GM18526 (cell line): ENCODE measurements around the gene BMP8B.
"Not testable (repeated sequence)": the region's sequence is repeated elsewhere in the genome, so short reads cannot be mapped to it uniquely, and the experiment has no call there.

Experiments
- POLR2A ChIP-seq: IDR thresholded peaks from 3 replicates; pipeline ENCODE4 v1.6.1; 2011; ENCODE audit not compliant: insufficient read length; ENCODE audit errors: extremely low read depth

The BMP8B gene

GRCh38 chr1:39787468-39787867, 1.2 kb downstream of the BMP8B start:
- TF ChIP-seq POLR2A: no peak

- TF ChIP-seq POLR2A: no peak
These were observed 6.6 kb downstream of the BMP8B start for GRCh38 chr1:39782103-39782502.

- TF ChIP-seq POLR2A: no peak
These were observed 7.3 kb downstream of the BMP8B start for GRCh38 chr1:39781349-39781715.

DNA sequence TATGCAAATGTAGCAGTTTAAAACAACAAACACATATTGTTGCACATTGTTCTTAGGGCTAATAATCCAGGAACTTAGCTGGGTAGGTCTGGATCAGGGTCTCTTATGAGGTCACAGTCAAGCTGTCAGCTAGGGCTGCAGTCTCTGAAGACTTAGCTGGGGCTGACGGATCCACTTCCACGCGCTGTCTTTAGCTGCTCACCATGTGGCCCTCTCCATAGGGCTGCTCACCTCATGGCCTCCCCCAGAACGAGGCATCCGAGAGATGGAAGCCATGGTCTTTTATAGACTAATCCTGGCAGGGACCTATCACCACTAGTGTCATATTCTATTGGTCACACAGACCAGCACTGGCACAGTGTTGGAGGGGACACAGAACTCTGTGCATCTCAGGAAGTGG, 8.8 kb downstream of the BMP8B start:
- TF ChIP-seq POLR2A: no peak

GRCh38 chr1:39779137-39779536, 9.5 kb downstream of the BMP8B start:
- TF ChIP-seq POLR2A: no peak

DNA sequence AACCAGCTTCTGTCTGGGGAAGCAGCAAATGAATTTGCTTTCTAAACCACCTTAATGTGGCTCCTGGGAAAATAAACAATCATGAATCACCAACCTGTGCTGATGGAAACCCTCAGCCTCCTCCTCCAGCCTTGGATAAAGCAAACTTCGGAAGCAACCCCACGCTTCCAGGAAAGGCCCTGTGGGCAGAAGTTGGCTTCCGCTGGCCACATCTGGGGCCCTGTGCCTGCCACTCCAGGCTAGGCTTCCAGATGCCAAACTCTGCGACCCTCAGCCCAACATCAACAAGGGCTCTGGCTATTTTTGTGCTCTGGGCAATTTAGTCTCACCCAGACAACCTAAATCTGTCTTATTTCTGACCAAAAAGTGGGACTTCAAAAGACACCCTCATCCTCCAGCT, 11.4 kb downstream of the BMP8B start:
- no peak for TF ChIP-seq POLR2A

GRCh38 chr1:39776886-39777285, 11.8 kb downstream of the BMP8B start:
- no peak for TF ChIP-seq POLR2A

DNA sequence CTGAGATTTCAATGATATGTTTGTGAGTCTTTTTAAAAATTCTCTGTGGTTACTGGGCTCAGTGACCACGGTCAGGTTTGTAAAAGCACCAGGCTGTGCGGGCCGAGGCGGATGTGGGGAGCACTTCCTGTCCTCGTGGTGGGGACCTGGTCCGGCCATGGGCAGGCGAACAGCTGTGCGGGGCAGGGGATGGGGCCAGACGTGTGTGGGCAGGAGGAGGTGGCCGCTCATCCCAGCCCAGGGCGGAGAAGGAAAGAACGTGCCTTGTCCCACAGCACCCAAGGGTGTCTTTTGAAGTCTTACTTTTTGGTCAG, 12.3 kb downstream of the BMP8B start:
- TF ChIP-seq POLR2A: no peak

- not testable (repeated sequence) for TF ChIP-seq POLR2A
These were observed 17.6 kb downstream of the BMP8B start, which contains the start of gene OXCT2 for GRCh38 chr1:39771022-39771532. OXCT2 (minus strand) TSS chr1:39771348; CDS start chr1:39771255, 93 bp downstream.

DNA sequence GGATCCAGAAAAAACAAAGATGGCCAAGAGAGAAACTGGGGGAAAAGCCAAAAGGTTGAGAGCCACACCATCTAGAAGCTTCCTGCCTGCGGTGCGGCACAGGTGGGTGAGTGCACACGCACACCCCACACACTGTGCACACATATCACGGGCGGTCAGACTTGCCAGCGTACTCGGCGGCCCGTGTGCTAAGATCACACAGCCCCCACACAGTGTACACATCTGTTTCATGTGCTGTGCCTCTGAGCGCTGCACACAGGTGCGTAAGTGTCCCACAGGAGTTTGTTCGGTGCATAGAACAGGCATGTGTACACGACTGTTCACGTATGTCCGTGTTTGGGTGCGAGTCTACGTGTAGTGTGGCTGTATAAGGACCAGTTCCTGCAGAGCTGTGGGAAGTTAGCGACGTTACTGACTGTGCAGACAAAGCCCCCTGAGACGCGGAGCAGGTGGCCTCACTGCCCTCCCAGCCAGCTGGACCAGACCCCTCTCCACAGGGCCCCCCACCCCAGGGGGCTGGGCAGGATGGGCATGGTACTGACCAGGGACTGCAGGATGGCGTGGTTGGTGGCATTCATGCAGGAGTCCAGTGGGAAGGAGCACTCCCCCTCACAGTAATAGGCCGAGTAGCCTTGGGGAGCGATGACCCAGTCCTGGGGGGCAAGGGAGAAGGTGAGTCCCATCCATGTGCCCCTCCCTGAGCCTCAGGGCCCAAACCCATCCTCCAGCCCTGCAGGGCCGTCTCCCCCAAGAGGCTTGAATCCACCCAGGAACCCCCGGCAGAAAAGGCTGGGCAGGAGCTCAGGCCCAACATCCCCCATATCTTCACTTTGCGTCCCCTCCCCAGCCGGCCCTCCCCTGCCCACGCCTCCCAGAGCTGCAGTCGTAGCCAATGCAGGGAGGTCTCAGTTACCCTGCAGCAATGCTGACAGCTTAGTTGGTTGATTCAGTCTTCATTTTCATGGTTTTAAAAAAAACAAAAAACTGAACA, 25.8 kb downstream of the BMP8B start:
- TF ChIP-seq POLR2A: no peak

DNA sequence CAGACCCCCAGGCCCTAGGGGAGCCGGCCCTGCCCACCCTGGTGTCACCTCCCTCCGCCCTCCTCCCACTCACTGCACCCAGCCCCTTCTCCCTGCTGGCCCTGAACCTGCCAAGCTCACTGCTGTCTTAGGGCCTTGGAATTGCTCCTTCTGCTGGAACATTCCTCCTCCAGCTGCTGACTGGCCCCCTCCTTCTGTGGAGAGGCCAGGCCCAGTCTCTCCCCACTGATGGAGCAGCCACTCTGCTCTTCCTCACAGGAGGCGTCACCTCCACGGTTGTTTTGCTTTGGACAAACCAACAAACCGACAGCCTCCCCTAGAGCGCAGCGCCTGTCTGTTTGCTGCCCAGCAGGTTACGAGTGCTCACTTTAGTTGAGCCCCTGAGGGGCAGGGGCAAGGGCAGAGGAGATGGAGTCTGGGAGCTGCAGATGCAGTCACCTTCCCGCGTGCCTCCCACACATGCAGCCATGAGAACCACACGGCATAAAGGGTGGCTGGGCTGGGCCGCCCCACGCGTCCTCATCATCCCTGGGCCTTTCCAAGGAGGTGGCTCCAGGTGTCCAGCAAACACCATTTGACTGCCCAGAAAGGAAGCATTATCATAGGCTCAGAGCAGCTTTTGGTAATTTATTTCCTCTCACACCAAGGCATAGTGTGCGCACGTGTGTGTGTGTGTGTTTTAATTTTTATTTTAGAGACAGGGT, 27.0 kb downstream of the BMP8B start:
- TF ChIP-seq POLR2A: no peak

DNA sequence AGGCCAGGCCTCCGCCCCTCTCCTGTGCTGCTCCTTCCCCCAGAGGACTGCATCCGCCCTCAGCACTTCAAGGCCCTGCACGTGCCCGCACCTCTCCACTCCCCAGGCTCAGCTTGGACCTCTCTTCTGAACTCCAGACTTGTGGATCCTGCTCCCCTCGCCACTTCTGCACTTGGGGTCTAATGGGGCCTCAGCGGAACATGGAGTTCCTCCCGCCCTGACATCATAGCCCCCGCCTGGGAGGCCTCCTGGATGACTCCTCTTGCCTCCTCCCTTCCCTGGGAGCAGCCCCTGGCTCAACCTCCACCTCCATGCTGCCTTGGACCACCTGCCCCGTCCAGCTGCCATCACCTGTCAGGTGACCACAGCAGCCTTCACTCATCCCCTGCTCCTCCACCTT, 27.6 kb downstream of the BMP8B start:
- no peak for TF ChIP-seq POLR2A

- no peak for TF ChIP-seq POLR2A
These were observed 28.3 kb downstream of the BMP8B start for GRCh38 chr1:39760074-39761008.

- no peak for TF ChIP-seq POLR2A
These were observed 29.3 kb downstream of the BMP8B start for GRCh38 chr1:39759436-39759726.
